HL-60 (cell line): ENCODE results near the gene MICAL2.

Experiments
- DNase-seq, 2 experiments: peaks; one replicate each; pipeline ENCODE4 v3.0.0-alpha.2; 2010 to 2020; ENCODE audit warnings: low read depth in 1 of 2, low spot score in 1 of 2
- H3K27ac ChIP-seq: fragments of 250-450 bp; sonication (Bioruptor Pico); replicated peaks from 2 replicates; pipeline ENCODE4 v1.5.1; 2020; ENCODE audit warnings: mild to moderate bottlenecking, moderate library complexity
- H3K27me3 ChIP-seq: fragments of 250-450 bp; sonication (Bioruptor Pico); 2 replicates; pipeline ENCODE4 v1.5.1; 2021; ENCODE audit warnings: mild to moderate bottlenecking, moderate library complexity; ENCODE audit not compliant: insufficient read depth, poor library complexity, severe bottlenecking
- H3K4me3 ChIP-seq: replicated peaks from 2 replicates; pipeline ENCODE4 v1.5.1; 2011; ENCODE audit warnings: mild to moderate bottlenecking, control low read depth, low read length; ENCODE audit not compliant: insufficient read depth
- CTCF ChIP-seq: IDR thresholded peaks from one replicate; pipeline ENCODE4 v1.5.1; 2011; ENCODE audit warnings: low read length, control low read depth, inconsistent platforms; ENCODE audit not compliant: insufficient read depth
- GABPA ChIP-seq: IDR thresholded peaks from 2 replicates; pipeline ENCODE4 v1.6.1; 2012; ENCODE audit warnings: low read depth
- POLR2AphosphoS5 ChIP-seq: IDR thresholded peaks from 2 replicates; pipeline ENCODE4 v1.6.1; 2012; ENCODE audit warnings: low read depth
- REST ChIP-seq: IDR thresholded peaks from 2 replicates; pipeline ENCODE4 v1.6.1; 2012; ENCODE audit warnings: low read depth; ENCODE audit not compliant: insufficient replicate concordance
- SPI1 ChIP-seq: IDR thresholded peaks from 2 replicates; pipeline ENCODE4 v1.6.1; 2012; ENCODE audit warnings: low read depth, mild to moderate bottlenecking, borderline replicate concordance

The MICAL2 gene

GRCh38 chr11:12210200-12210599 is 99.8 kb downstream of the MICAL2 start:
- TF ChIP-seq GABPA: no peak
- Histone ChIP-seq H3K4me3 (no peak overlapping the region), H3K27me3 (no peaks in the 10 kb centered on the region), H3K27ac (no peak overlapping the region)
- DNase-seq: no peak

- TF ChIP-seq CTCF (no peak), GABPA (no peak), SPI1 (no peak), REST (no peak), POLR2AphosphoS5 (no peak)
Observed at GRCh38 chr11:12211331-12212065, 101.1 kb downstream of the MICAL2 start.

GRCh38 chr11:12212174-12212820 is 101.9 kb downstream of the MICAL2 start:
- H3K4me3 ChIP-seq: no peak overlapping the region
- no peak overlapping the region for H3K27ac ChIP-seq
- no peaks in the 10 kb centered on the region for H3K27me3 ChIP-seq
- no peak for DNase-seq
- TF ChIP-seq CTCF: no peak
- TF ChIP-seq REST: no peak
- no peak for TF ChIP-seq SPI1
- TF ChIP-seq POLR2AphosphoS5: no peak
- TF ChIP-seq GABPA: no peak

More at GRCh38 chr11:12211331-12212065, 101.1 kb downstream of the MICAL2 start:
- Histone ChIP-seq H3K27me3 (no peaks in the 10 kb centered on the region), H3K27ac (no peak overlapping the region), H3K4me3 (no peak overlapping the region)
- DNase-seq: no peak

GRCh38 chr11:12212821-12213185 is 102.4 kb downstream of the MICAL2 start:
- no peaks in the 10 kb centered on the region for H3K27me3 ChIP-seq
- TF ChIP-seq CTCF (no peak), SPI1 (no peak), POLR2AphosphoS5 (no peak), GABPA (no peak), REST (no peak)
- no peak overlapping the region for H3K4me3 ChIP-seq
- DNase-seq: no peak
- no peak overlapping the region for H3K27ac ChIP-seq
